ENCODE data around the gene ING5.

Gene ING5

DNA sequence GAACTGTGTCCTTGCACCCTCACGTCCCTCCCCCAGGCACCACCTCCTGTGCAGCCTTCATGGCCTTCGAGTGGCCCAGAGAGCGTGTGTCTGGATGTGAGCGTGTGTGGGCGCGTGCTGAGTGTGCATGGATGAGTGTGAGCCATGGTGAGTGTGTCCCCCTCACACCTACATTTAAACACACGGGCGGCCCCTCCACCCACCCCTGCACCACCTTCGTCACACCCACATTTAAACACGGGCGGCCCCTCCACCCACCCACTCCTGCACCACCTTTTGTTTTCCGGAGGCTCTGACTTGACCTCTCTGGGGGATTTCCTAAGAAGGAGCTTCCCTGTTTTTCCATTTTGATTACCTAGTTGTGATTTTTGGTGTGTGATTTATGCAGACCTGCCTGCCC lies 33.0 kb upstream of the ING5 start:
- H3K4me1 ChIP-seq (ENCODE audit: insufficient read depth, poor library complexity, severe bottlenecking), result peaks cover 10% of the 10 kb centered on the region
- H3K36me3 ChIP-seq (ENCODE audit: low read depth), result peaks cover 25% of the 10 kb centered on the region
- H3K4me3 ChIP-seq (ENCODE audit: severe bottlenecking), result no peak overlapping the region
- no peaks in the 10 kb centered on the region for H3K27me3 ChIP-seq (ENCODE audit: insufficient read depth, poor library complexity, severe bottlenecking)
- H3K27ac ChIP-seq (ENCODE audit: poor library complexity, severe bottlenecking), result no peak overlapping the region
- ATAC-seq (ENCODE audit: low read depth), result no peak
- H3K9me3 ChIP-seq (ENCODE audit: severe bottlenecking), result no peaks in the 10 kb centered on the region
- TF ChIP-seq, protein P1, sequence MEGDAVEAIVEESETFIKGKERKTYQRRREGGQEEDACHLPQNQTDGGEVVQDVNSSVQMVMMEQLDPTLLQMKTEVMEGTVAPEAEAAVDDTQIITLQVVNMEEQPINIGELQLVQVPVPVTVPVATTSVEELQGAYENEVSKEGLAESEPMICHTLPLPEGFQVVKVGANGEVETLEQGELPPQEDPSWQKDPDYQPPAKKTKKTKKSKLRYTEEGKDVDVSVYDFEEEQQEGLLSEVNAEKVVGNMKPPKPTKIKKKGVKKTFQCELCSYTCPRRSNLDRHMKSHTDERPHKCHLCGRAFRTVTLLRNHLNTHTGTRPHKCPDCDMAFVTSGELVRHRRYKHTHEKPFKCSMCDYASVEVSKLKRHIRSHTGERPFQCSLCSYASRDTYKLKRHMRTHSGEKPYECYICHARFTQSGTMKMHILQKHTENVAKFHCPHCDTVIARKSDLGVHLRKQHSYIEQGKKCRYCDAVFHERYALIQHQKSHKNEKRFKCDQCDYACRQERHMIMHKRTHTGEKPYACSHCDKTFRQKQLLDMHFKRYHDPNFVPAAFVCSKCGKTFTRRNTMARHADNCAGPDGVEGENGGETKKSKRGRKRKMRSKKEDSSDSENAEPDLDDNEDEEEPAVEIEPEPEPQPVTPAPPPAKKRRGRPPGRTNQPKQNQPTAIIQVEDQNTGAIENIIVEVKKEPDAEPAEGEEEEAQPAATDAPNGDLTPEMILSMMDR (IDR thresholded peaks at IDR 0.05; ENCODE audit: poor library complexity, severe bottlenecking), result no peak
- no peak for DNase-seq (ENCODE audit: low spot score)

DNA sequence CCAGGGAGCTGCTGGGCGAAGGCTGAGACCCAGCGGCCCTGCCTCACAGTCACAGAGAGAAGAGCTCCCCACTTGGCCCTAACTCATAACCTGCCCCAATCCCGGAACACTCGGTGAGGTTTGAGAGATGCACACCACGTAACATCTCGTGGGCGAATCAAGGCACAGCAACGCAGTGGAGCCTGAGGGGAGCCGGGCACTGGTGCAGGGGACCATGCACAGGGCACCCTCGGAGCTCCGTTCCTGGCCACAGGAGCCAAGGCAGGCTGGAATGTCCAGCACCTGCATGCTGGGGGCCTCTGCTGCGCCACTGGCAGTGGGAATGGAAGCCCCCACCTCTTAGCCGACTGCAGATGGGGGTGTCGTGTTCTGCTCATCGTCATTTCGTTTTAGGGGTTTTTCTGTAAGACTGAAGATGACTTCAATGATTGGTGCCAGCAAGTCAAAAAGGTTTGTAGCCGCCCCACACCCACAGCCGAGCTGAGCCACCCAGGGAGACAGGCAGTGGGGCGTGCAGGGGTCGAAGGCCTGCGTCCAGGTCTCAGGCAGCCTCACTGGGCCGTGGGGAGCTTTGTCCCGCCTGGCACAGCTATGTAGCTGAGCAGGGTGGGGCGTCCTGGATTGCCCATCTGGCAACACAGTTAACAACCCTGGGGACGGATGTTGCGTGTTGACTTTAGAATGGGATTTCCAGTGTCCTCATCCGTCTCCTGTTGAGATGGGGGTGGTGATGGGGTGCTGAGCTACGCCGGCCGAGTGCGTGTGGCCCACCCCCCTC lies 31.3 kb upstream of the ING5 start:
- no peak for ATAC-seq (ENCODE audit: low read depth)
- TF ChIP-seq, protein P1 (IDR thresholded peaks at IDR 0.05; ENCODE audit: poor library complexity, severe bottlenecking), result no peak
- H3K27me3 ChIP-seq (ENCODE audit: insufficient read depth, poor library complexity, severe bottlenecking), result no peaks in the 10 kb centered on the region
- no peak for DNase-seq (ENCODE audit: low spot score)
- no peak overlapping the region for H3K4me3 ChIP-seq (ENCODE audit: severe bottlenecking)
- peaks cover 2% of the 10 kb centered on the region for H3K4me1 ChIP-seq (ENCODE audit: insufficient read depth, poor library complexity, severe bottlenecking)
- H3K36me3 ChIP-seq (ENCODE audit: low read depth), result peaks cover 25% of the 10 kb centered on the region
- H3K9me3 ChIP-seq (ENCODE audit: severe bottlenecking), result no peaks in the 10 kb centered on the region
- no peak overlapping the region for H3K27ac ChIP-seq (ENCODE audit: poor library complexity, severe bottlenecking)

DNA sequence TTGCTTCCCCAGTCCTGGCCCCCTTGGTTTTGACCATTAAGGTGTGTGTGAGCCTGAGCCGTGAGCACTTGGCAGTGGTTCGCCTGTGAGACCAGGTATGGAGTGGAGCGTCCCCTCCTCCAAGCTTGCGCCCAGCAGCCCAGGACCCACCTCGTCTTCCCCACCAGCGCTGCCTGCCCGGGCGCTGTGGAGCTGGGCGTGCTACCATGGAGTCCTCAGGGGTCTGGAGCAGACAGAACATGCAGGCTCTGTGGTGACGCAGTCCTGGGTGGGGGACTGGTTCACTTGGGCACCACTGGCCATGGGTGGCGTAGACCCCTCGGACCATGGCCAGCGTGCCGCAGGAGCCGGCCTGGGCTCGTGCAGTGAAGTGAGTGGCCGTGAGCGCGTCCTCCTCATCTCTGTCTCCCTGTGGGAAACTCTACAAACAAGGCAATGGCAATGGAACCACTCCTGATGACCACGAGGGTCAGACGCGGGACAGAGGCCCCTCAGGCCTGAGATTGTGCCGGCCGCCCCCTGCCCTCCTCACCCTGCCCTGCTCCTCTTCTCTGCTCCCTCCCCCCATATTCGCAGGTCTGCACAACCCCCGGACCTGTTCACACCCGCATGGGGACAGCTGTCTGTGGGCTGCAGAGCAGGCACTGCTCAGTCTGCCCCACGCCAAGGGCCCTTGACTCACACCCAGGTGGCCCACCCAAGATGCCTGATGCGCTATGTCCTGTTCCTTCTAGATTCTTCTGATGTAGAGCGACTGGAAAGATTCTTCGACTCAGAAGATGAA lies 30.2 kb upstream of the ING5 start:
- H3K36me3 ChIP-seq (ENCODE audit: low read depth), result peaks cover 28% of the 10 kb centered on the region
- ATAC-seq (ENCODE audit: low read depth), result no peak
- TF ChIP-seq, protein P1 (IDR thresholded peaks at IDR 0.05; ENCODE audit: poor library complexity, severe bottlenecking), result no peak

DNA sequence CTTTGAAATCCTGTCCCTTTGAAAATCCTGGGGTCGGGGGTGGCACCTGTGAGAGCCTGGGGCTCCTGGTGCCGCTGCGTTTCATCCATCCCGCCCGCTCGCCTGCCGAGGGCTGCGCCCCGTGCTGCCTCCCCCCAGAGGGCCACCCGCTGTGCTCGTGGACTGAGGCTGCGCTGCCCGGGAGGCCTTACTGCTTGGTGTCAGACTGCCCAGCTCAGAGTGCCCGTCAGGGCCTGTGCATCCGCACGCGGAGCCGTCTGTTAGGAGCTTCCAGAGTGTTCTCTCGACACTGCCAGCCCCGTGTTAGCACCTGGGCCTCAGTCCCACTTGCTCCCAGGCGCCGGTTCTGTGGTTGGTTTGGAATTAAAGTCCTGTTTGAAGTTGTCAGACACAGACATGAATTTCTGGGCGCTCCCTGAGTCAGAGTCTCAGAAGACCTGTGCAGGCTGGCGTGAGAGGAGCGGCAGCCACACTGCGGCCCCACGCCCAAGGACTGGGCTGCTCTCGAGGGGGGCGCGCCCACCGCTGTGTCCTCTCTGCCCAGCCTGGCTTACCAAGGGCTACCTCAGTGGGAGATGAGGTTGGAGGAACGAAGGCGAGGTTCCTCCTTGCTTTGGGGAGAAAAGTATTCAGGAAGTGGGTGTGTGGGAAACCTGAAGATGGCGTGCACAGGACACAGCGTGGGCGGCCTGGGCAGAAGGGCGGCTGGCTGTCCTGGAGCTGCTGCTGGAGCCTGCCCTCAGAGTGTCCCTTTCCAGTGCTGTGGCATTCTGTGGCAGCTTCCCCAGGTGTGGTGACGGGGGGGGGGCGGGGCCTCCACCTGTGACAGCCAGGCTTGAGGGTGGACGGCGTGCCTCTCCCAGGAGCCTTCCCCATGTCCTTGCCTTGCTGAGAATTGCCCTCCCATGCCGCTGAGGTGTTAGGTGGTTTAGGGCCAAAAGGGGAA lies 29.3 kb upstream of the ING5 start:
- Histone ChIP-seq H3K4me1 (ENCODE audit: insufficient read depth, poor library complexity, severe bottlenecking) (no peaks in the 10 kb centered on the region), H3K27me3 (ENCODE audit: insufficient read depth, poor library complexity, severe bottlenecking) (no peaks in the 10 kb centered on the region), H3K9me3 (ENCODE audit: severe bottlenecking) (no peaks in the 10 kb centered on the region), H3K27ac (ENCODE audit: poor library complexity, severe bottlenecking) (no peak overlapping the region), H3K36me3 (ENCODE audit: low read depth) (peaks cover 31% of the 10 kb centered on the region), H3K4me3 (ENCODE audit: severe bottlenecking) (no peak overlapping the region)
- ATAC-seq (ENCODE audit: low read depth) (no peak), DNase-seq (ENCODE audit: low spot score) (no peak)
- TF ChIP-seq, protein P1 (IDR thresholded peaks at IDR 0.05; ENCODE audit: poor library complexity, severe bottlenecking), result no peak

More for the DNA sequence above, 30.2 kb upstream of the ING5 start:
- H3K4me1 ChIP-seq (ENCODE audit: insufficient read depth, poor library complexity, severe bottlenecking), result no peaks in the 10 kb centered on the region
- no peaks in the 10 kb centered on the region for H3K9me3 ChIP-seq (ENCODE audit: severe bottlenecking)
- H3K27ac ChIP-seq (ENCODE audit: poor library complexity, severe bottlenecking), result no peak overlapping the region
- DNase-seq (ENCODE audit: low spot score), result no peak
- no peaks in the 10 kb centered on the region for H3K27me3 ChIP-seq (ENCODE audit: insufficient read depth, poor library complexity, severe bottlenecking)
- no peak overlapping the region for H3K4me3 ChIP-seq (ENCODE audit: severe bottlenecking)

All from RWPE2 (cell line).